Tibial nerve (tissue), 4 donors: ENCODE data around the gene KLHL7.

Experiments
- CTCF ChIP-seq, 5 experiments: fragments of 200-600 bp in 3 of 5; fragments of 450-650 bp in 2 of 5; sonication (generic) in 3 of 5; IDR thresholded peaks; one replicate each; pipeline ENCODE4 v1.5.1; 2016 to 2019; ENCODE audit warnings: antibody characterized with exemption in 5 of 5, mild to moderate bottlenecking in 3 of 5, moderate library complexity in 2 of 5
- EP300 ChIP-seq, 2 donors: sonication (generic); formaldehyde crosslinking; IDR thresholded peaks; one replicate each; pipeline ENCODE4 v1.6.1; 2017; ENCODE audit warnings: antibody characterized with exemption in 2 of 2, mild to moderate bottlenecking in 1 of 2
- POLR2A ChIP-seq, 2 donors: fragments of 450-650 bp; IDR thresholded peaks; one replicate each; pipeline ENCODE4 v1.6.1; 2017; ENCODE audit warnings: antibody characterized with exemption in 2 of 2, mild to moderate bottlenecking in 2 of 2, moderate library complexity in 2 of 2

- TF ChIP-seq POLR2A (IDR thresholded peaks at IDR 0.05) (no peak), CTCF (IDR thresholded peaks at IDR 0.05) (no peak), EP300 (IDR thresholded peaks at IDR 0.05) (no peak)
Observed at GRCh38 chr7:23165316-23165715, 59.7 kb downstream of the KLHL7 start.
